Liver (tissue), 3 donors: ENCODE measurements around the gene FBN3.

Experiments
- CTCF ChIP-seq: fragments of 150-350 bp; IDR thresholded peaks from 2 replicates; pipeline ENCODE4 v1.5.1; 2017; ENCODE audit warnings: improper control_type of control experiment, low read depth, low read length; ENCODE audit not compliant: missing input control
- EGR1 ChIP-seq, 2 donors: IDR thresholded peaks; 2 replicates each; pipeline ENCODE4 v1.6.1; 2016 to 2018; ENCODE audit warnings: antibody characterized with exemption in 2 of 2, low read depth in 2 of 2
- GABPA ChIP-seq, 2 donors: IDR thresholded peaks in 1 of 2; conservative IDR thresholded peaks in 1 of 2; 2 replicates each; pipeline ENCODE4 v1.6.1; 2016; ENCODE audit warnings: antibody characterized with exemption in 2 of 2, mild to moderate bottlenecking in 1 of 2, moderate library complexity in 1 of 2
- HNF4A ChIP-seq, 2 donors: conservative IDR thresholded peaks; 2 replicates each; pipeline ENCODE4 v1.6.1; 2016; ENCODE audit warnings: antibody characterized with exemption in 2 of 2, mild to moderate bottlenecking in 2 of 2
- JUND ChIP-seq, 2 donors: IDR thresholded peaks; 2 replicates each; pipeline ENCODE4 v1.6.1; 2016; ENCODE audit warnings: antibody characterized with exemption in 2 of 2
- MAX ChIP-seq: IDR thresholded peaks from 2 replicates; pipeline ENCODE4 v1.6.1; 2016; ENCODE audit warnings: antibody characterized with exemption
- RAD21 ChIP-seq, 2 donors: IDR thresholded peaks; 2 replicates each; pipeline ENCODE4 v1.6.1; 2016; ENCODE audit warnings: antibody characterized with exemption in 2 of 2, mild to moderate bottlenecking in 2 of 2
- SP1 ChIP-seq: IDR thresholded peaks from 2 replicates; pipeline ENCODE4 v1.6.1; 2018; ENCODE audit warnings: antibody characterized with exemption, mild to moderate bottlenecking
- TAF1 ChIP-seq: conservative IDR thresholded peaks from 2 replicates; pipeline ENCODE4 v1.6.1; 2016; ENCODE audit warnings: antibody characterized with exemption, mild to moderate bottlenecking
- YY1 ChIP-seq: IDR thresholded peaks from 2 replicates; pipeline ENCODE4 v1.6.1; 2016; ENCODE audit warnings: antibody characterized with exemption, mild to moderate bottlenecking
- TF ChIP-seq, protein P1 (sequence below): IDR thresholded peaks from 2 replicates; pipeline ENCODE4 v1.6.1; 2016; ENCODE audit warnings: antibody characterized with exemption, mild to moderate bottlenecking
- TF ChIP-seq, protein P2 (sequence below): IDR thresholded peaks from 2 replicates; pipeline ENCODE4 v1.6.1; 2016; ENCODE audit warnings: antibody characterized with exemption
- donor health status: healthy.
- donor health status: healthy.

DNA sequence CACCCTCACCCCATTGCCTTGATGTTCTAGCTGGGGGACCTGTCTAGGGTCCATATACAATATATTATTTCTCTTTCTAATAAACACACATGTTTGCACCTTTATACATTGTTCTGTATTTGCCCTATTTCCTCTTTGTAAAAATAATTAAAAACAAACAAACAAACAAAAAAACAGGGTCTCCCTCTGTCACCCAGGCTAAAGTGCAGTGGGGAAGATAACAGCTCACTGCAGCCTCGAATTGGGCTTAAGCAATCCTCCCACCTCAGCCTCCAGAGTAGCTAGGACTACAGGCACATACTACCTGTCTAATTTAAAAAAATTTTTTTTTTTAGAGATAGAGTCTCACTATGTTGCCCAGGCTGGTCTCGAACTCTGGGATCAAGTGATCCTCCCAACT lies 5.9 kb upstream of the FBN3 start:
- TF ChIP-seq TAF1 (no peak), GABPA (IDR thresholded peaks at IDR 0.05 in 1 of 2, conservative IDR thresholded peaks at IDR 0.05 in 1 of 2) (no peak), EGR1 (IDR thresholded peaks at IDR 0.05; ENCODE audit: low read depth in 2 of 2) (no peak), CTCF (no peak), YY1 (no peak), RAD21 (IDR thresholded peaks at IDR 0.05) (no peak), MAX (no peak), SP1 (no peak), JUND (IDR thresholded peaks at IDR 0.05) (no peak), HNF4A (conservative IDR thresholded peaks at IDR 0.05) (no peak)
- TF ChIP-seq, protein P1, sequence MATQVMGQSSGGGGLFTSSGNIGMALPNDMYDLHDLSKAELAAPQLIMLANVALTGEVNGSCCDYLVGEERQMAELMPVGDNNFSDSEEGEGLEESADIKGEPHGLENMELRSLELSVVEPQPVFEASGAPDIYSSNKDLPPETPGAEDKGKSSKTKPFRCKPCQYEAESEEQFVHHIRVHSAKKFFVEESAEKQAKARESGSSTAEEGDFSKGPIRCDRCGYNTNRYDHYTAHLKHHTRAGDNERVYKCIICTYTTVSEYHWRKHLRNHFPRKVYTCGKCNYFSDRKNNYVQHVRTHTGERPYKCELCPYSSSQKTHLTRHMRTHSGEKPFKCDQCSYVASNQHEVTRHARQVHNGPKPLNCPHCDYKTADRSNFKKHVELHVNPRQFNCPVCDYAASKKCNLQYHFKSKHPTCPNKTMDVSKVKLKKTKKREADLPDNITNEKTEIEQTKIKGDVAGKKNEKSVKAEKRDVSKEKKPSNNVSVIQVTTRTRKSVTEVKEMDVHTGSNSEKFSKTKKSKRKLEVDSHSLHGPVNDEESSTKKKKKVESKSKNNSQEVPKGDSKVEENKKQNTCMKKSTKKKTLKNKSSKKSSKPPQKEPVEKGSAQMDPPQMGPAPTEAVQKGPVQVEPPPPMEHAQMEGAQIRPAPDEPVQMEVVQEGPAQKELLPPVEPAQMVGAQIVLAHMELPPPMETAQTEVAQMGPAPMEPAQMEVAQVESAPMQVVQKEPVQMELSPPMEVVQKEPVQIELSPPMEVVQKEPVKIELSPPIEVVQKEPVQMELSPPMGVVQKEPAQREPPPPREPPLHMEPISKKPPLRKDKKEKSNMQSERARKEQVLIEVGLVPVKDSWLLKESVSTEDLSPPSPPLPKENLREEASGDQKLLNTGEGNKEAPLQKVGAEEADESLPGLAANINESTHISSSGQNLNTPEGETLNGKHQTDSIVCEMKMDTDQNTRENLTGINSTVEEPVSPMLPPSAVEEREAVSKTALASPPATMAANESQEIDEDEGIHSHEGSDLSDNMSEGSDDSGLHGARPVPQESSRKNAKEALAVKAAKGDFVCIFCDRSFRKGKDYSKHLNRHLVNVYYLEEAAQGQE, result no peak
- TF ChIP-seq, protein P2, sequence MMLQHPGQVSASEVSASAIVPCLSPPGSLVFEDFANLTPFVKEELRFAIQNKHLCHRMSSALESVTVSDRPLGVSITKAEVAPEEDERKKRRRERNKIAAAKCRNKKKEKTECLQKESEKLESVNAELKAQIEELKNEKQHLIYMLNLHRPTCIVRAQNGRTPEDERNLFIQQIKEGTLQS, result no peak
